SK-N-SH (cell line): ENCODE measurements around the gene PPAN. TPM values are rescaled to one million over a fixed set of nuclear protein-coding genes. Genes with fewer than 3 reads are reported as not detected.

Source experiments
- CTCF ChIA-PET: fragments of 300-600, 350-600 bp; formaldehyde crosslinking; extraction: SDS; loops from one replicate; lab custom pipeline; 2021; lab: Yijun Ruan, JAX
- POLR2A ChIA-PET: fragments of 350-600 bp; sonication (Branson Sonifier 250); formaldehyde crosslinking; extraction: SDS; loops from one replicate; lab custom pipeline; 2020; ENCODE audit warnings: antibody characterized with exemption, inconsistent platforms; lab: Yijun Ruan, JAX
- DNase-seq: peaks from one replicate; pipeline ENCODE4 v3.0.0; 2012
- H2AFZ ChIP-seq: fragments of 200-600 bp; sonication (generic); 2 replicates; pipeline ENCODE4 v1.8.1; 2016; ENCODE audit warnings: antibody characterized with exemption, mild to moderate bottlenecking, low read depth
- H3F3A ChIP-seq: fragments of 200-600 bp; sonication (generic); replicated peaks from 2 replicates; pipeline ENCODE3; 2016; ENCODE audit warnings: antibody characterized with exemption, mild to moderate bottlenecking; ENCODE audit not compliant: insufficient read depth
- H3K27ac ChIP-seq, 2 experiments: fragments of 200-500 bp in 1 of 2; fragments of 200-600 bp in 1 of 2; sonication (Bioruptor generic) in 1 of 2; sonication (generic), shearing (Covaris generic) in 1 of 2; 2 replicates each; pipeline versions ENCODE4 v1.5.1 to v1.6.1; 2014 to 2016; ENCODE audit warnings: low read depth in 2 of 2, inconsistent platforms in 1 of 2, low read length in 1 of 2, mild to moderate bottlenecking in 1 of 2, mixed read lengths in 1 of 2
- H3K27me3 ChIP-seq: fragments of 200-600 bp; sonication (generic), shearing (Covaris generic); 2 replicates; pipeline ENCODE4 v1.6.1; 2016; ENCODE audit warnings: mixed run types; ENCODE audit not compliant: insufficient read depth
- H3K36me3 ChIP-seq, 2 experiments: fragments of 200-500 bp in 1 of 2; fragments of 200-600 bp in 1 of 2; sonication (Bioruptor generic) in 1 of 2; sonication (generic) in 1 of 2; replicated peaks in 1 of 2; 2 replicates each; pipeline versions ENCODE3 to v1.5.1; 2014 to 2016; ENCODE audit warnings: low read length in 1 of 2, mild to moderate bottlenecking in 1 of 2; ENCODE audit not compliant: insufficient read depth in 2 of 2, control insufficient read depth in 1 of 2
- H3K4me1 ChIP-seq, 2 experiments: fragments of 200-500 bp in 1 of 2; fragments of 200-600 bp in 1 of 2; sonication (Bioruptor generic) in 1 of 2; sonication (generic), shearing (Covaris generic) in 1 of 2; 2 replicates each; pipeline versions ENCODE4 v1.5.1 to v1.6.1; 2014 to 2016; ENCODE audit warnings: low read depth in 1 of 2, low read length in 1 of 2, mixed run types in 1 of 2; ENCODE audit not compliant: insufficient read depth in 2 of 2, control insufficient read depth in 1 of 2
- H3K4me2 ChIP-seq: fragments of 200-600 bp; sonication (generic), shearing (Covaris generic); 2 replicates; pipeline ENCODE4 v1.6.1; 2017; ENCODE audit warnings: mixed run types
- H3K4me3 ChIP-seq, 2 experiments: fragments of 200-500 bp in 1 of 2; fragments of 200-600 bp in 1 of 2; sonication (Bioruptor generic) in 1 of 2; sonication (generic), shearing (Covaris generic) in 1 of 2; 2 replicates each; pipeline versions ENCODE4 v1.5.1 to v1.8.1; 2014 to 2016; ENCODE audit warnings: low read depth in 2 of 2, inconsistent platforms in 1 of 2, low read length in 1 of 2, mild to moderate bottlenecking in 1 of 2, mixed read lengths in 1 of 2, moderate library complexity in 1 of 2
- H3K79me2 ChIP-seq: fragments of 200-600 bp; sonication (generic); 2 replicates; pipeline ENCODE4 v1.8.1; 2017; ENCODE audit warnings: mild to moderate bottlenecking; ENCODE audit not compliant: insufficient read depth
- H3K9ac ChIP-seq: fragments of 200-600 bp; sonication (generic); 2 replicates; pipeline ENCODE4 v1.6.1; 2017; ENCODE audit warnings: mixed run types
- H3K9me2 ChIP-seq: fragments of 200-600 bp; sonication (generic); 2 replicates; pipeline ENCODE4 v1.6.1; 2017; ENCODE audit warnings: mixed run types
- H3K9me3 ChIP-seq: fragments of 200-600 bp; sonication (generic); 2 replicates; pipeline ENCODE4 v1.6.1; 2017; ENCODE audit warnings: mixed run types, mild to moderate bottlenecking, moderate library complexity
- H4K20me1 ChIP-seq: fragments of 200-600 bp; sonication (generic); 2 replicates; pipeline ENCODE4 v1.6.1; 2017; ENCODE audit warnings: mild to moderate bottlenecking, mixed run types; ENCODE audit not compliant: insufficient read depth
- CTCF ChIP-seq: fragments of 200-600 bp; sonication (generic); IDR thresholded peaks from 2 replicates; pipeline ENCODE4 v1.6.1; 2017; ENCODE audit warnings: antibody characterized with exemption, mild to moderate bottlenecking, moderate library complexity
- ELF1 ChIP-seq: IDR thresholded peaks from 2 replicates; pipeline ENCODE4 v1.4.0; 2012
- FOSL2 ChIP-seq: IDR thresholded peaks from 2 replicates; pipeline ENCODE4 v1.4.0; 2012; ENCODE audit warnings: low read depth, mild to moderate bottlenecking, moderate library complexity, borderline replicate concordance
- FOXJ3 ChIP-seq: sonication (generic); formaldehyde crosslinking; IDR thresholded peaks from 2 replicates; pipeline ENCODE4 v1.5.1; 2020; ENCODE audit warnings: mild to moderate bottlenecking, missing genetic modification reagents
- GABPA ChIP-seq: IDR thresholded peaks from 2 replicates; pipeline ENCODE4 v1.4.0; 2012; ENCODE audit warnings: low read depth, mild to moderate bottlenecking
- JUND ChIP-seq: IDR thresholded peaks from 2 replicates; pipeline ENCODE4 v1.4.0; 2012
- MXI1 ChIP-seq: IDR thresholded peaks from 2 replicates; pipeline ENCODE4 v1.6.1; 2012; ENCODE audit warnings: mild to moderate bottlenecking, low read depth, low read length, improper control_type of control experiment
- NFIC ChIP-seq: IDR thresholded peaks from 2 replicates; pipeline ENCODE4 v1.4.0; 2012; ENCODE audit warnings: borderline replicate concordance
- POLR2AphosphoS5 ChIP-seq: IDR thresholded peaks from 2 replicates; pipeline ENCODE4 v1.6.1; 2012; ENCODE audit warnings: low read depth, low read length
- RCOR1 ChIP-seq: fragments of 150-350 bp; IDR thresholded peaks from 2 replicates; pipeline ENCODE4 v1.6.1; 2017; ENCODE audit warnings: antibody characterized with exemption, low read length
- RFX5 ChIP-seq: IDR thresholded peaks from 2 replicates; pipeline ENCODE4 v1.6.1; 2012; ENCODE audit warnings: mild to moderate bottlenecking, improper control_type of control experiment, low read length
- RXRA ChIP-seq: IDR thresholded peaks from 2 replicates; pipeline ENCODE4 v1.4.0; 2012; ENCODE audit warnings: low read depth, mild to moderate bottlenecking, borderline replicate concordance
- SMC3 ChIP-seq: IDR thresholded peaks from 2 replicates; pipeline ENCODE4 v1.6.1; 2012; ENCODE audit warnings: low read depth, low read length, improper control_type of control experiment
- TAF1 ChIP-seq: IDR thresholded peaks from 2 replicates; pipeline ENCODE4 v1.6.1; 2012; ENCODE audit warnings: low read depth, mild to moderate bottlenecking, low read length, moderate library complexity, borderline replicate concordance
- TCF12 ChIP-seq: IDR thresholded peaks from 2 replicates; pipeline ENCODE4 v1.4.0; 2012
- TEAD4 ChIP-seq: IDR thresholded peaks from 2 replicates; pipeline ENCODE4 v1.4.0; 2012; ENCODE audit warnings: mild to moderate bottlenecking, borderline replicate concordance; ENCODE audit not compliant: insufficient read depth
- YY1 ChIP-seq: IDR thresholded peaks from 2 replicates; pipeline ENCODE4 v1.4.0; 2012; ENCODE audit warnings: low read depth, mild to moderate bottlenecking
- ZBTB33 ChIP-seq: IDR thresholded peaks from 2 replicates; pipeline ENCODE4 v1.4.0; 2012; ENCODE audit warnings: low read depth, borderline replicate concordance
- WGBS: methylation state at CpG from one replicate; pipeline ENCODE4 v1.1.6; 2017; ENCODE audit warnings: low lambda C conversion rate; 5-methylcytosine and 5-hydroxymethylcytosine counted together
- polyA plus RNA-seq, 3 experiments: library from polyadenylated mRNA; depleted of rRNA; stranded (reverse); fragments of >200 nt; gene quantifications; 2 replicates each; pipeline ENCODE4 v1.2.3, GENCODE V29; 2012
- TF ChIP-seq, protein P1 (sequence below): fragments of 150-350 bp; IDR thresholded peaks from 2 replicates; pipeline ENCODE4 v1.6.1; 2017; ENCODE audit warnings: antibody characterized with exemption, low read length, low read depth, borderline replicate concordance
- TF ChIP-seq, protein P2 (sequence below): IDR thresholded peaks from 2 replicates; pipeline ENCODE4 v1.4.0; 2012; ENCODE audit warnings: low read depth, borderline replicate concordance
- TF ChIP-seq, protein P3 (sequence below): IDR thresholded peaks from 2 replicates; pipeline ENCODE4 v1.4.0; 2012; ENCODE audit warnings: low read depth

Gene PPAN
- polyA plus RNA-seq, 1 of the 3 experiments (the other 2 are of a cell fraction): 75.6 TPM

- no peaks in the 10 kb centered on the region for H3K79me2 ChIP-seq
- H4K20me1 ChIP-seq: no peaks in the 10 kb centered on the region
- TF ChIP-seq YY1 (no peak), TCF12 (no peak), TEAD4 (no peak), SMC3 (no peak), JUND (no peak), FOSL2 (no peak), RFX5 (no peak), FOXJ3 (no peak), POLR2AphosphoS5 (no peak), TAF1 (no peak), GABPA (no peak)
- TF ChIP-seq, protein P1, sequence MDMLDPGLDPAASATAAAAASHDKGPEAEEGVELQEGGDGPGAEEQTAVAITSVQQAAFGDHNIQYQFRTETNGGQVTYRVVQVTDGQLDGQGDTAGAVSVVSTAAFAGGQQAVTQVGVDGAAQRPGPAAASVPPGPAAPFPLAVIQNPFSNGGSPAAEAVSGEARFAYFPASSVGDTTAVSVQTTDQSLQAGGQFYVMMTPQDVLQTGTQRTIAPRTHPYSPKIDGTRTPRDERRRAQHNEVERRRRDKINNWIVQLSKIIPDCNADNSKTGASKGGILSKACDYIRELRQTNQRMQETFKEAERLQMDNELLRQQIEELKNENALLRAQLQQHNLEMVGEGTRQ: no peak
- TF ChIP-seq, protein P2, sequence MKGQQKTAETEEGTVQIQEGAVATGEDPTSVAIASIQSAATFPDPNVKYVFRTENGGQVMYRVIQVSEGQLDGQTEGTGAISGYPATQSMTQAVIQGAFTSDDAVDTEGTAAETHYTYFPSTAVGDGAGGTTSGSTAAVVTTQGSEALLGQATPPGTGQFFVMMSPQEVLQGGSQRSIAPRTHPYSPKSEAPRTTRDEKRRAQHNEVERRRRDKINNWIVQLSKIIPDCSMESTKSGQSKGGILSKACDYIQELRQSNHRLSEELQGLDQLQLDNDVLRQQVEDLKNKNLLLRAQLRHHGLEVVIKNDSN: no peak
- TF ChIP-seq, protein P3, sequence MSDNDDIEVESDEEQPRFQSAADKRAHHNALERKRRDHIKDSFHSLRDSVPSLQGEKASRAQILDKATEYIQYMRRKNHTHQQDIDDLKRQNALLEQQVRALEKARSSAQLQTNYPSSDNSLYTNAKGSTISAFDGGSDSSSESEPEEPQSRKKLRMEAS: no peak
- no peak for DNase-seq
- no peaks in the 10 kb centered on the region for H3K27me3 ChIP-seq
- no peak overlapping the region for H3K9ac ChIP-seq
- peaks cover 0 to 28% of the 10 kb centered on the region in 2 experiments; a peak in 1 of 4 replicates for H3K4me1 ChIP-seq
- CTCF ChIA-PET: interaction anchor here (1.1 kb wide), 1 partner anchor 108 kb away, joined by 3 read pairs; no protein-coding TSS in a partner anchor
- H3K9me3 ChIP-seq: no peaks in the 10 kb centered on the region
- no peaks in the 10 kb centered on the region for H3K9me2 ChIP-seq
- H3K4me2 ChIP-seq: no peak overlapping the region
- no peak overlapping the region; a peak in 1 of 4 replicates for H3K27ac ChIP-seq
- H3K4me3 ChIP-seq: no peak overlapping the region
- H2AFZ ChIP-seq: no peak overlapping the region
- peaks cover 36 to 80% of the 10 kb centered on the region in 2 experiments for H3K36me3 ChIP-seq
- H3F3A ChIP-seq: no peaks in the 10 kb centered on the region
- WGBS: 95% methylated on average over 15 of the region's 15 CpGs
- POLR2A ChIA-PET: interaction anchor here (0.6 to 0.7 kb wide), 2 partner anchors 28 to 52 kb away, joined by 3 to 5 read pairs; partner anchors contain the start of gene DNMT1
Observed at GRCh38 chr19:10142701-10143375, 36.7 kb downstream of the PPAN start.

GRCh38 chr19:10143681-10144080, 37.5 kb downstream of the PPAN start:
- no peak overlapping the region for H3K9ac ChIP-seq
- H3F3A ChIP-seq: no peaks in the 10 kb centered on the region
- POLR2A ChIA-PET: interaction anchor here (0.6 to 0.7 kb wide), 2 partner anchors 29 to 51 kb away, joined by 3 to 5 read pairs; partner anchors contain the start of gene DNMT1
- CTCF ChIA-PET: interaction anchor here (1.1 kb wide), 1 partner anchor 107 kb away, joined by 3 read pairs; no protein-coding TSS in a partner anchor
- H4K20me1 ChIP-seq: no peaks in the 10 kb centered on the region
- no peak overlapping the region for H3K4me2 ChIP-seq
- H3K9me2 ChIP-seq: no peaks in the 10 kb centered on the region
- H3K79me2 ChIP-seq: no peaks in the 10 kb centered on the region; the same call in 1 of the 2 replicates
- WGBS: 94% methylated on average over 11 of the region's 11 CpGs
- H3K36me3 ChIP-seq: peaks cover 39 to 75% of the 10 kb centered on the region in 2 experiments
- H3K9me3 ChIP-seq: no peaks in the 10 kb centered on the region
- DNase-seq: no peak
- no peak overlapping the region for H3K27ac ChIP-seq
- peaks cover 0 to 20% of the 10 kb centered on the region in 2 experiments; a peak in 1 of 4 replicates for H3K4me1 ChIP-seq
- H3K4me3 ChIP-seq: no peak overlapping the region
- H2AFZ ChIP-seq: no peak overlapping the region
- H3K27me3 ChIP-seq: no peaks in the 10 kb centered on the region
- TF ChIP-seq RXRA (no peak), FOXJ3 (no peak), RFX5 (no peak), POLR2AphosphoS5 (no peak), ELF1 (no peak), RCOR1 (no peak), CTCF (no peak), NFIC (no peak), ZBTB33 (no peak), MXI1 (no peak)
- TF ChIP-seq, protein P3: no peak
